Thyroid gland (tissue), 4 donors: Measurements from ENCODE around the gene WDFY4.

Experiments used
- CTCF ChIP-seq, 6 experiments: fragments of 200-600 bp in 3 of 6; fragments of 450-650 bp in 3 of 6; sonication (generic) in 3 of 6; IDR thresholded peaks; one replicate each; pipeline ENCODE4 v1.5.1; 2016 to 2019; ENCODE audit warnings: antibody characterized with exemption in 6 of 6, mild to moderate bottlenecking in 2 of 6, inconsistent platforms in 1 of 6, moderate library complexity in 1 of 6
- POLR2A ChIP-seq, 2 donors: fragments of 450-650 bp; IDR thresholded peaks; one replicate each; pipeline ENCODE4 v1.6.1; 2017; ENCODE audit warnings: antibody characterized with exemption in 2 of 2, mild to moderate bottlenecking in 2 of 2, moderate library complexity in 1 of 2

GRCh38 chr10:48897441-48897790 is 212.7 kb downstream of the WDFY4 start:
- TF ChIP-seq CTCF (IDR thresholded peaks at IDR 0.05) (no peak), POLR2A (IDR thresholded peaks at IDR 0.05) (no peak)
